ENCODE measurements around the gene UTP4.

Gene UTP4

DNA sequence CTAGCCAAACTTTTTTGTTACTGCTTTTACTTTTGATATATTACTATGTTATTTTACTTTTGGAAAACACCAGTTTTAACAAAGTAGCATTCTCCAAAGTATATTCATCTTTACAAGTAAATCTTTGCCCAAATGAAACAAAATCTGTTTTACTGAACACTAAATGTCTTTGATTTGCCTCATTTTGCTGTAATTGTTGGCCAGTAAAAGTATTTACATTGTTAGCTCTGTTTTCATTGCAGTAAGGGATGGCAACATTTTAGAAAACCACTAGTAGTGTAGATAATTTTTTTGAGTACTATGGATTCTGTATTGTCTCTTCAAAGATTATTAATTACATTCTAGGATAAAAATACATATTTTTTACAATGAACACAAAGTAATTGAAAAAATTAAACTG is 65.1 kb downstream of the UTP4 start:
- Histone ChIP-seq H3K36me3 (ENCODE audit: insufficient read depth, low read length) (no peaks in the 10 kb centered on the region), H3K4me1 (ENCODE audit: insufficient read depth, low read length) (no peaks in the 10 kb centered on the region), H3K4me3 (ENCODE audit: low read length) (no peak overlapping the region), H3K27me3 (ENCODE audit: insufficient read depth, low read length) (no peaks in the 10 kb centered on the region), H3K9me3 (ENCODE audit: low read length) (no peaks in the 10 kb centered on the region), H2AFZ (ENCODE audit: low read depth, low read length) (no peak overlapping the region)

DNA sequence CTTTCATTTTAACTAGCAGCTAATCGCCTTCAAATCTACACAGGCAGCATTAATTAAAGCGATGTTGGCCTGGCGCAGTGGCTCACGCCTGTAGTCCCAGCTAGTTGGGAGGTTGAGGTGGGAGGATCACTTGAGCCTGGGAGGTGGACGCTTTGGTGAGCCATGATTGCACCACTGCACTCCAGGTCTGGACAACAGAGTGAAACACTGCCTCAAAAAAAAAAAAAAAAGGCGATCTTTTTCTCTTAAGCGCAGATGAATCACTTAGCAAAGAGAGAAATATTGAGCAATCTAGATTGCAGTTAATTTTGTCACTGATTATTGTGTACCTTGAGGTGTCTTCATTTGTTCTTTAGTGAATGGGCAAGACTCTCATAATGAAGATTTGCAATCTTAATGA is 66.9 kb downstream of the UTP4 start:
- no peak overlapping the region for H2AFZ ChIP-seq (ENCODE audit: low read depth, low read length)

DNA sequence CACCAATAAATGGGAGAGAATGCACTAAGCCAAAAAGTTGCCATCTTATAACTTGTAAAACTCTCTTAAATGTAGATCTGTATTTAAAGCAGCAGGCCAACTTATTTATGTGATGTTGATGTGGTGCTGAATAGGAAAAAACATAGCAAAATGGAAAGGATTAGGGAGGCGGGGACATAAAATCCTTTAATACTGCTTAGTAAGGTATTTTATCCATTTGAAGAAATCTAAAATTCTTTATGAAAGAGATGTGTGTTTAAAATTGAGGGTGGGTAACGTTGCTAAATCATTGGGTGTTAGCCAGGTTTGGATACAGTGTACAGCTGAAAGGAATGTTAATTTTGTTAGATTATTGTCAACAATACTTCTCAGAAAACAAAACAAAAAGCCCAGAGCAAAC is 68.8 kb downstream of the UTP4 start:
- Histone ChIP-seq H3K4me3 (ENCODE audit: low read length) (no peak overlapping the region), H2AFZ (ENCODE audit: low read depth, low read length) (no peak overlapping the region), H3K27me3 (ENCODE audit: insufficient read depth, low read length) (no peaks in the 10 kb centered on the region), H3K36me3 (ENCODE audit: insufficient read depth, low read length) (no peaks in the 10 kb centered on the region), H3K4me1 (ENCODE audit: insufficient read depth, low read length) (no peaks in the 10 kb centered on the region), H3K9me3 (ENCODE audit: low read length) (no peaks in the 10 kb centered on the region)

More for the DNA sequence above, 66.9 kb downstream of the UTP4 start:
- H3K36me3 ChIP-seq (ENCODE audit: insufficient read depth, low read length) = no peaks in the 10 kb centered on the region
- H3K4me1 ChIP-seq (ENCODE audit: insufficient read depth, low read length) = no peaks in the 10 kb centered on the region
- no peaks in the 10 kb centered on the region for H3K27me3 ChIP-seq (ENCODE audit: insufficient read depth, low read length)
- H3K9me3 ChIP-seq (ENCODE audit: low read length) = no peaks in the 10 kb centered on the region
- H3K4me3 ChIP-seq (ENCODE audit: low read length) = no peak overlapping the region

- Histone ChIP-seq H3K4me3 (ENCODE audit: low read length) (no peak overlapping the region), H3K27me3 (ENCODE audit: insufficient read depth, low read length) (no peaks in the 10 kb centered on the region), H3K4me1 (ENCODE audit: insufficient read depth, low read length) (no peaks in the 10 kb centered on the region), H2AFZ (ENCODE audit: low read depth, low read length) (no peak overlapping the region), H3K36me3 (ENCODE audit: insufficient read depth, low read length) (no peaks in the 10 kb centered on the region), H3K9me3 (ENCODE audit: low read length) (no peaks in the 10 kb centered on the region)
These were observed 69.3 kb downstream of the UTP4 start for GRCh38 chr16:69201787-69202186.

DNA sequence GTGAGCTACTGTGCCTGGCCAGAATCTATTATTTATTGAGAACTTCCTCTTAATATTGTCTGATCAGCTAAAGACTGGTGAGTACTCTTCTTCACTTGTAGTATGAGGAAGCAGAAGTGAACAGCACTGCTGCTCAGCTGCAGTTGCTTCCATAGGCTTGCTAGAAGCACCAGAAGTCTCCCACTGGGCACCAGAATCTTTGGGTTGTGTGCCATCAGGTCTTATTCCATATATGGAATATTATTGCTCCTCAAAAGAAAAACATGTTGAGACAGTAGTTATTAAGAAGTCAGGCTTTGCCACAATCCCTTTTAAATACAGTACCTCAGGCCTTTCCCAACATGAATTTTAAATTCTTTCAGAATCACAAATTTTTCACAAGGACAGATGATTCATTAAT is 71.7 kb downstream of the UTP4 start:
- no peak overlapping the region for H2AFZ ChIP-seq (ENCODE audit: low read depth, low read length)
- no peaks in the 10 kb centered on the region for H3K9me3 ChIP-seq (ENCODE audit: low read length)
- H3K4me3 ChIP-seq (ENCODE audit: low read length) = no peak overlapping the region
- no peaks in the 10 kb centered on the region for H3K36me3 ChIP-seq (ENCODE audit: insufficient read depth, low read length)
- no peaks in the 10 kb centered on the region for H3K4me1 ChIP-seq (ENCODE audit: insufficient read depth, low read length)
- no peaks in the 10 kb centered on the region for H3K27me3 ChIP-seq (ENCODE audit: insufficient read depth, low read length)

DNA sequence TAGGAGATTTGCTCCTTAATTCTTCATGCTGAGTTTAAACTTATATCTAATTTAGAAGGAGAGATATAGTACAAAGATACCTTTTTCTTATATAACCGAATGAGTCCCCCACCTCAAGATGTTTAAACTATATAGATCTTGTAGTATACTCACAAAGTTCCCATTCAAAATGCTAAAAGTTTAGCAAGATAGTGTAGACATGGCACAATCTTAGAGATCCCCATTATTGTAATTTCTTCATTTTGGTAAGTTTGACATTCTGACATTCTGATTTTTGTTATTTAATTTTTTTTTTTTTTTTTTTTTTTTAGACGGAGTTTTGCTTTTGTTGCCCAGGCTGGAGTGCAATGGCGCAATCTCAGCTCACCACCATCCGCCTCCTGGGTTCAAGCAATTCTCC is 77.3 kb downstream of the UTP4 start:
- H3K4me3 ChIP-seq (ENCODE audit: low read length) = no peak overlapping the region
- H3K9me3 ChIP-seq (ENCODE audit: low read length) = no peaks in the 10 kb centered on the region
- H3K36me3 ChIP-seq (ENCODE audit: insufficient read depth, low read length) = no peaks in the 10 kb centered on the region
- H3K27me3 ChIP-seq (ENCODE audit: insufficient read depth, low read length) = no peaks in the 10 kb centered on the region
- no peaks in the 10 kb centered on the region for H3K4me1 ChIP-seq (ENCODE audit: insufficient read depth, low read length)
- H2AFZ ChIP-seq (ENCODE audit: low read depth, low read length) = no peak overlapping the region

DNA sequence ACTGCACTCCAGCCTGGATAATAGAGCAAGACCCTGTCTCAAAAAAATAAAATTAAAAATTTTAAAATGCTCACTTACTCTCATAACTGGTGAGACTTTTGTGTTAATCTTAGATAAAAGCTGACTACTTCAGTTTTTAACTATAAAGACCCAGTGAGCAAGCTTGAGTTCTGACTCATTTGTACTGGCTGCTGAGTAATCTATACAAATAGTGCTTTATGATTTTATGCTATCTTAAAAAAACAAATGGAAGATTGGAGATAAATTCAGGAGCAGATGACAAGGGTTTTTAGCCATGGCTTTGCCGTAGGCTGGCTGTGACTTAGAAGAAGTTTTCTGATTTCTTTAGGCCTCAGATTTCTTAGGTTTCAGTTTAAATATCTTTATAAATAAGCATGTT is 85.0 kb downstream of the UTP4 start:
- H3K9me3 ChIP-seq (ENCODE audit: low read length) = no peaks in the 10 kb centered on the region
- no peaks in the 10 kb centered on the region for H3K4me1 ChIP-seq (ENCODE audit: insufficient read depth, low read length)
- no peak overlapping the region for H2AFZ ChIP-seq (ENCODE audit: low read depth, low read length)
- no peaks in the 10 kb centered on the region for H3K36me3 ChIP-seq (ENCODE audit: insufficient read depth, low read length)
- no peaks in the 10 kb centered on the region for H3K27me3 ChIP-seq (ENCODE audit: insufficient read depth, low read length)
- H3K4me3 ChIP-seq (ENCODE audit: low read length) = no peak overlapping the region

Data from neuron (in vitro differentiated cells).